Stimulated activated CD4-positive, alpha-beta T cell treated with anti-CD3 and anti-CD28 coated beads, Interleukin-4, amount 100 ng/mL, for 1 hour (primary cell): ENCODE measurements around the gene TNP1.

ENCODE experiments used
- DNase-seq: peaks from one replicate; pipeline ENCODE4 v3.0.0-alpha.2; 2020

The TNP1 gene

GRCh38 chr2:216837740-216838139 lies 22.1 kb downstream of the TNP1 start:
- no peak for DNase-seq

- no peak for DNase-seq
These were observed 26.8 kb downstream of the TNP1 start for GRCh38 chr2:216833061-216833460.

GRCh38 chr2:216830346-216830745 lies 29.5 kb downstream of the TNP1 start:
- DNase-seq = no peak

GRCh38 chr2:216829533-216829932 lies 30.3 kb downstream of the TNP1 start:
- no peak for DNase-seq

- no peak for DNase-seq
These were observed 32.7 kb downstream of the TNP1 start for GRCh38 chr2:216827073-216827720.

- no peak for DNase-seq
These were observed 37.4 kb downstream of the TNP1 start for GRCh38 chr2:216822470-216822869.

- DNase-seq = no peak
These were observed 39.2 kb downstream of the TNP1 start for GRCh38 chr2:216820709-216821108.

GRCh38 chr2:216819766-216820165 lies 40.1 kb downstream of the TNP1 start:
- DNase-seq = no peak

- no peak for DNase-seq
These were observed 40.8 kb downstream of the TNP1 start for GRCh38 chr2:216819055-216819454.

GRCh38 chr2:216810399-216811160 lies 49.3 kb downstream of the TNP1 start:
- DNase-seq = no peak
